Activated CD4-positive, CD25-positive, alpha-beta regulatory T cell treated with anti-CD3 and anti-CD28 coated beads, Interleukin-2, amount 50 U/mL, for 16 hours (primary cell): ENCODE measurements around the gene KIF21B.

ENCODE experiments used
- DNase-seq: peaks from one replicate; pipeline ENCODE4 v3.0.0-alpha.2; 2020; ENCODE audit warnings: low read depth, low spot score

The KIF21B gene

DNA sequence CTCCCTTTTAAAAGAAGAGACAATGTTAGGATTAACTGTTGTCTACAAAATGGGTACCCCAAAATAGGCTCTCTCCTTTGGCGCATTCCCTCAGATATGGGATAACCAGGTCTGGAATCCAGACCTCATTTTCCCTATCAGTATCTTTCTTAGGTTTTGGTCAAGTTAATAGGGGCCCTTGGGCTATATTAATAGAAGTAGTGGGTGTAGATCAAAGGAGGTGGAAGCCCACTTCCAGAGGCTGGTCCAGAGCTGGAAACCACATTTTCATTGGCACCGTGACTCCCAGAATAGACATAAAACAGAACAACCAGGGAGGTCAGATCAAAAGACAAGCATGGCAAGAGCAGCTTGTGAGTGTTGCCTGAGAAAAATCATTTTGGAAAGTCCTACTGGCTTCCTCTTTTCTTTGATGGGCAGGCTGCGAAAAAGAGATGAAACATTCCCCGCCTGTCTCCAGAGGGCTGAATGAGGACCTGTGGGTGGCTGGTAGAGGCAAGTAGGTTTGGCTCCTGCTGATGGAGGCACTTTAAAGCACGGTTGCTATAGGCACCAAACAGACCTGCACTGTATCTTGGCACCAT is 25.8 kb upstream of the KIF21B start:
- no peak for DNase-seq

GRCh38 chr1:201048521-201048920 is 25.0 kb upstream of the KIF21B start:
- no peak for DNase-seq

GRCh38 chr1:201044119-201044518 is 20.6 kb upstream of the KIF21B start:
- no peak for DNase-seq

GRCh38 chr1:201042779-201043461 is 19.4 kb upstream of the KIF21B start:
- peak; percentile 51 for DNase-seq

DNA sequence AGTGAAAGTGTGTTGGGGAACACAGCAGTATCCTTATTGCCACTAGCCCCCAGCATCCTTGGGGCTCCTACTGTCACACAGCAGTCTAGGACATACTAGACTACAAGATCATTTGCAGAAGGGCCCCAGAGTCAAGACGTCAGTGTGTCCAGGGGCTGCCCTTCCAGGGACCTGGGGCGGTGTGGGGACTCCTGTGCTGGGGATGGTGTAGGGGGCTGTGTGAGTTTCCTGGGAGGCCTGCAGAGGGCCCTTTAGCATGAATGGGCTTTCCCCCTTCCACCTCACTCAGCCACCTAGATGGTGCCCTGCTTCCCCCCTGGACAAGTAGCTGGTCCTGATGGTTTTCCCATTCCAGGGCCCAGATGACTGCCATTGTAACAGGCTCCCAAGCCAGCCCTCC is 17.5 kb upstream of the KIF21B start:
- no peak for DNase-seq

GRCh38 chr1:201039876-201040275 is 16.4 kb upstream of the KIF21B start:
- no peak for DNase-seq

- DNase-seq = no peak
These were observed 15.9 kb upstream of the KIF21B start for GRCh38 chr1:201039418-201039817.

DNA sequence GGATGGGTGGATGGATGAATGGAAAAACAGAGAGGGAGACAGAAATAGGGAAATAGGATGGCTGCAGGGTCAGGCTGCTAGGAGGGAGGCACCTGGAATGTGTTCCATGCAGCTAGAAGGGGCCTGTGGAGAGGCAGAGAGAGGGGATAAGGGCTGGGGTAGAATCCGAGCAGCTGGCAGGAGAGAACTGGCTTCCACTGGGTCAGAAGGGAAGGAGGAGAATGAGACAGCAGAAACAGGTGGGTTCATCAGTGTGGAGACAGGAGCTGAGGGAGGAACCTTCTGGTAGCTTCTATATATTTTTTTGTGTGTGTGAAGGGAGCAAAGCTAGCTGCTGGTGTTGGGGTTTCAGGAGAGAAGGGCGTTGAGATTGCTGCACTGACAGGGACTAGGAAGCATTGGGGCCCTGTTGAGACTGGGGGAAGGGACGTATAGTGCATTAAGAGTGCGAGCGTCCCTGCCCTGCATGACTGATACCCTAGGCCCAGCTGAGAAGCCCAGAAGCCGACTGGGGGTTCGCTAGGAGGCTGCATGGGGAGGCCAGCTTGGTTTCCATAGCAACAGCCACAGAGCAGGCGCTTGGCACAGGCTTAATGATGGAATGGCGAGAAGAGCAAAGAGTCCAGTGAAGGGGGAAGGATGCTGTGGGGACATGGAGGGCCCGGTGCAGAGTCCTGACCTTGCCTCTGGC is 14.8 kb upstream of the KIF21B start:
- DNase-seq = no peak

- no peak for DNase-seq
These were observed 12.8 kb upstream of the KIF21B start for GRCh38 chr1:201036188-201036842.

DNA sequence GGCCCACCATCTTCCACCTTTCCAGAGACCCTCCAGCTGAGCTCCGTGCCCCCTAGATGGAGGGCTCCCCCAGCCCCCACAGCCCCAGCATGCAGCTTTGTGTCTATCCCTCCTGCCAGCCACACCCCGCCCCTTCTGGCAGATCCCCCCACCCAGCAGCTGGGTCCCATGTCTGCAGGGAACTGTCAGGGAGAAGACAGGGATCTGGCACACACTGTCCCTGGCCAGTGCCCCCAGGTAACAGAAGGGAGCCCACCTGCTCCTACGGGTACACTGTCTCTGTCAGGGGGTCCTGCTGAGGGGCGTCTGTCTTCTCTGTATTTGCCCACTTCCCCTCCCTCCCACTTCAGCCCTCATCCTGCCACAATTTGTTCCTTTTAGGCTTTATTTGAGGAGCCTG is 11.2 kb upstream of the KIF21B start:
- no peak for DNase-seq

DNA sequence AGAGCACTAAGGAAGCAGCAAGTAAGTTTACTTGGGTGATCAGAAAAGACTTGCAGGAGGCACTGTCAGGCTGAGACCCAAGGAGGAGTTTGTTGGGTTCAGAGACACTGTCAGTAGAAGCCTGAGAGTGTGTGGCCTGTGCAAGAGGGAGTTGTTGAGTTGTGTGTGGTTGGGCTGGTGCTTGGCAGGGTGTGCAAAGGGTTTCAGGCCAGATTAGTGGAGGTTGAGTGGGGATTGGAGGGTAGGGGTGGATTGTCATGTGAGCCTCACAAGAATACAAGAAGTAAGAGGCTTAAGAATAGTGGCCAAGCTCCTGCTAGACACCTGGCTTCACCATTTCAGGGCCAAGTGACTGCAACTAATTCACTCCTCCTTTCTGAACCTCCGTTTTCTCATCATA is 8.9 kb upstream of the KIF21B start:
- no peak for DNase-seq

DNA sequence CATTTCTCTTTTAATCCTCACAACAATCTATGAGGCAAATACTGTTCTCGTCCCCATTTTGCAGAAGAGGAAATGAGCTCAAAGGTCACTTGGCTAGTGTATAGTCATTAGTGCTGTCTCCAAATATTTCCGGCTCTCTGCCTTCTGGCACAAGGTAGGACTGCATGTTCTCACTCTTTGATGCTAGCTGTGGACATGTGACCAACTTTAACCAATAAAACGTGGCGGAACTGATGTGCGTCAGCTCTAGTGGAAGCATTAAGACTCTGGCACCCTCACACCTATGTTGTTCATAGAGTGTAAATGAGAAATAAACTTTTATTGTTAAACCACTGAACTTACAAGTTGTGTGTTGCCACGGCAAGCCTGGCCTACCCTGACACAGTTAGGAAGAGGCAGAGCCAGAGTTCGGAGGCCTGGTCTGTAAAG is 5.0 kb upstream of the KIF21B start:
- no peak for DNase-seq

- DNase-seq = no peak
These were observed 3.3 kb upstream of the KIF21B start for GRCh38 chr1:201026836-201027235.

DNA sequence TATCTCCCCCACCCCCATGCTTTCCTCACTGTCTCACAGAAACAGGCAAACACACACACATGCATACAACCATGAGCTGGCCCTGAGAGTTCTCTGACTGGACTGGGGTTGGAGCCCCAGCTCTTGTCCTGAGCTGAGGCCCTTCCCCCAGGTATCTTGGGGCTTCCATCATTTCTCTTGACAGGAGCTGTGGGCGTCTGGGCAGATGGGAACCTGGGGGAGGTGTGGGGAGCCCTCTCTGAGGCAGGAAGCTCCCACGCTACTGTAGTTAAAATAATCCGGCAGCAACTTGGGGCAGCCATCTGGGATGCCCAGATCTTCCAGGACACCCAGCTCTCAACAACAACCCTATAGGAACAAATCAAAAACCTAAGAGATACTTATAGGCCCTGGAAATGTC is 2.7 kb upstream of the KIF21B start:
- DNase-seq = no peak

- DNase-seq = no peak
These were observed 2.1 kb upstream of the KIF21B start for GRCh38 chr1:201025571-201026002.

DNA sequence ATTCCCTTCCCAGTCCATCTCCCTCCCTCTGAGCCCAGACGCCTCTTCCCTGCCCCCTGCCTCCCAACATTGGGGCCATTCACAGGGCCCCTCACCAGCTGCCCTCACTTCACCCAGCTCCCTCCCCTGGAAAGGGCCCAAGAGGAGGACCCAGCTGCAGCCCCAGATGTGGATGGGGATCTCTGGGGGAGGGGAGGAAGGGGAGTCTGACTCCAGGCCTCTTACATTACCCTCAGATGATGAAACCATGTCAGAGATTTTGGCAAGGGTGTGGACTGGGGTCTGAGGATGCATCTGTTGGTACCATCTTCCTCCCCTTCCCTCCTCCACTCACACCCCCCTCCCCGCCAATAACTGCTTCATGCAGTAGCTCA is 1.1 kb upstream of the KIF21B start:
- DNase-seq = no peak

DNA sequence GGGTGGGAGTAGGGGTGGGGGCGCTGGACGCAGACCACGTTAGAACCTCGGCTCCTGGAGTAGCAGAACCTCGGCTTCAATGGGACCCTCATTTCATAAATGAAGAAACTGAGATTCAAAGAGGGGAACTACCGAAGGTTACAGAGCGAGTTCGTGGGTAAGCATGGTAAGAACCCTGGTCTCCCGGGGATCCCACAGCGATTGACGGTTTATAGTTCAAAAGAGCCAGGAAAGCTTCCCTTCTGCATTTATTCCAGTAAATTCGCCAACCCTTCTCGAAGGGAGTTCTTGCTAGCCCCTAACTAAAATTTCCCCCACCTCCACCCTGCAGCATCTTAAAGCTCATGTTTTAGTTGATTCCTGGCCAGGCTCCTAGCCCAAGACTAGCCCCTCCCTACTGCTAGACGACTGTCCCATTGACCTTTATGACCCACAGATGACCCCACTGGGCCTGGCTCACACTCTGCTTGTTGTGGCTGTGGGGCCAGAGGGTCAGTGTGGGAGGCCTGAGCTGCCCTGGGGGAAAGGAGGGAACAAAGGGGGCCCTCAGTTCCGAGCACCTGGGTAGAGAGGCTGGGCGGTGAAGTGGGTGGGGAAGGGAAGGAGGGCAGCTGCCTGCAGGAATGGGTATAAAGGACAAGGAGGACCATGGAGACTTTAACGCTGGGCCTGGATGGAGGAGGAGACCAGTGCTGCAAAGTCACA is 558 bp upstream of the KIF21B start:
- no peak for DNase-seq

GRCh38 chr1:201022820-201023516 is 546 bp downstream of the KIF21B start:
- DNase-seq = no peak

DNA sequence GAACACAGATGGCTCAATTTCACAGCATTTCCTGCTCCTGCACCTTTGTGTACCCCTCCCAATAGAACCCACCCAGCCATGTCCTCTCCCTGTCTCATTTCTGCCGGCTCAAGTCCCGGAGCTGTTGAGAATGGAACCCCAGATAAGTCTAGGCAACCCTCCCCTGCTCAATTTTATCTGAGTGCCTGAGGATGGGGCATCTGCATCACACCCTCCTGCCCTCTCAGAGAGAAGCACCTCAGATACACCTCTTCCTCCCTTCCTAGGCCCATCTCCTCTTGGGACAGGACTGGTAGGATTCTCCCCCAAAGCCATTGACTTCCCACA is 1.1 kb downstream of the KIF21B start:
- no peak for DNase-seq

DNA sequence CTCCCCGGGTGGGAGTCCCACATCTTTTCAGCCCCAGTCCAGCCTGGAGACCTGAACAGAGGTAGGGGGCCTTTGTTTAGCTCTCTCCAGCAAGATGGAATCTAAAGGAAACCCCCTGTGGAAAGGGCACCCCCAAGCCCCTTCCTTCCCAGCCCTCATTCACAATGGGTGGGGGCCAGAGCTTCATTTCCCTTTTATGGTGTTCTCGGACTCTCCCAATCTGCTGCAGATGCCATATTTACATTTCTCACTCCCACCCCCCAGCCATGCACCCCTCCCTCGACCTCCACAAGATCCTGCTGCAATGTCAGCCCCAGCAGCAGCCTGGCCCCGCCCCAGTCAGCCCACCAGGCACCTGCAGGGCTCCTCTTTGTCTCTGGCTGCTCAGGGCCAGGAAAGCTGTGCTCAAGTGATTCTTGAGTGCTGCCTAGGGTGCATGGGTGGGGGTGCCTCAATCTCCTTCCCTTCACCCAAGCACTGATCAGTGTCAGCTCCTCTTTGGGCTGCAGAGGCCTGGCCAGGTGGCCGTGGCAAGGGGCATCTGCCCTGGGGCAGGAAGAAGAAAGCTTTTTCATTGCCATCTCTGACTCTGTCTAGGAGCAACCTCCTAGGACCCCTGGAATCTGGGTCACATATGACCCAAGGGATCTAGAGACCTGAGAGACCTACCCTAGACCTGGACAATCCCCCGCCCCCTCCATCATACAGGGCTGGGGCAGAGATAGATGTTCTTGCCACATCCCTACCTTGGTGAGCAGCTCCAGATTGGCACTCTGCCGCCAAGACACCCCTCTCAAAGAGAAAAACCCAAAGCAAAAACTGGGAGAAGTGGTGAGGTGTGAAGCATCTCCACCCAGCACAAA is 1.7 kb downstream of the KIF21B start:
- no peak for DNase-seq
